Dedifferentiated amniotic fluid mesenchymal stem cell (primary cell): ENCODE data around the gene RBM43.
"Not testable (repeated sequence)": the region's sequence is repeated elsewhere in the genome, so short reads cannot be mapped to it uniquely, and the experiment has no call there.

Source experiments
- DNase-seq: peaks from one replicate; pipeline ENCODE4 v3.0.0-alpha.2; 2016; ENCODE audit errors: extremely low spot score

The RBM43 gene

DNA sequence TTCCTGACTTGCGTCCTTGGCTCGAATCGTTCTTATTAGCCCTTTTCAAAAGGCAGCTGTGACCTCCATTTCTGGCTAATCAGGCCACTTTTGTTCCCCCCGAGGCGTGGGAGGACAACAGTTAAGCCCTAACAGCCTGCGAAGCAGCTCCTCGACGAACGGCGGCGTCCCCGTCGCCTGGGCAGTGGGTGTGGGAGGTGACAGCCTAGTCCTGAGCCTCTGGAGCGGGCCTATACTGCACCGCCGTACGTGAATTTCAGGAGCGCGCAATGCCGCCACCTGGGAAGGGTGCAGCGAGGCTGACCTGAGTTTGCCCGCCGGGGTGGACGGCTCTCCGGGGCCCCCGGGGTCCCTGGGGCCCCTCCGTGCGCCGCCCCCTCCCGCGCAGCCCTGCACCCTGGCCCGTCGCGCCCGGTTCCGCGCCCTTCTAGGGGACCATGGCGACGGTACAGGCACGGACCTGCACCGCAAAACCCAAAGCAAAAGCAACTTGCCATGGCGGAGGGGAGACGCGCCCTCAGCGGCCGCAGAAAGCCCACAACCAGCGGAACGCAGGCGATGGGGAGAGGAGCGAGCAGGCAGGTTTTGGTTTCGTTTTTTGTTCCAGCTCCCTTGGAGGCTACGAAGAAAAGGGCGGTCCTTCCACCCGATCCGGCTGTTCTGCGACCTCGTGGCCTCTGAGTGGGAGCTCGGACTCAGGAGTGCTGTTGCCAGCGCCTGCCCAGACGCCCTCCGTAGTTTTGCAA lies at the start of gene RBM43:
Gene RBM43 (minus strand): TSS at position 633 of the 746 bp plus-strand sequence. CDS start 136 bp downstream, at position 497.
- DNase-seq, result peak; percentile 91

DNA sequence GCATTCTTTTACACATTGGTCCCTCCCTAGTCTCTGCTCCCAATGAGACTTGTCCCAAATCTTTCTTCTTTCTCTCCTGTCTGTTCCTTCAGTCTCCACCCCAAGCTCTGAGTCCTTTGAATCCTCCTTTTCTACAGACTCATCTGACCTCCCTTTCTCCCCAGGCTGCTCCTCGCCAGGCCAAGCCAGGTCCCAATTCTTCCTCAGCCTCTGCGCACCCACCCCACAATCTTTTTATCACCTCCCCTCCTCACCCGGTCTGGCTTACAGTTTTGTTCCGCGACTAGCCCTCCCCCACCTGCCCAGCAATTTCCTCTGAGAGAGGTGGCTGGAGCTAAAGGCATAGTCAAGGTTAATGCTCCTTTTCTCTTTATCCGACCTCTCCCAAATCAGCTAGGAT lies 48.6 kb upstream of the RBM43 start:
- DNase-seq, result not testable (repeated sequence)

DNA sequence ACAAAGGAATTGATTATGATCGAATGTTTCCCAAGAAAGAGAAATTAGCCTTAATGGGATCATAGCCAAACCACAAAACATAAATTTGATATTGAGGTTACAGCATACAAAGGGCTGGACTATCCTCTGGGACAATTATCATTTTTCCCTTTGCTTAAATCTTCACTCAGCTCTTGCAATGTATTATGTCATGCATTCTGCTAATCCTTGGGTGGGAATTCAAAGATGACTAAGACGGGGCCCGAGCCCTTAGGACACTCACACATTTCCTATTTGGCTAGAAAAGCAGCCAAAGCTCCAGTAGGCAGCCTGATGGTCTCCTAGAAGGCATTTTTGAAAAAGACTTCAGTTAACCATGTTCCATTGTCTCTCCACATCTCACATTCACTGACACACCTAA lies 45.0 kb upstream of the RBM43 start:
- DNase-seq, result peak; percentile 85

DNA sequence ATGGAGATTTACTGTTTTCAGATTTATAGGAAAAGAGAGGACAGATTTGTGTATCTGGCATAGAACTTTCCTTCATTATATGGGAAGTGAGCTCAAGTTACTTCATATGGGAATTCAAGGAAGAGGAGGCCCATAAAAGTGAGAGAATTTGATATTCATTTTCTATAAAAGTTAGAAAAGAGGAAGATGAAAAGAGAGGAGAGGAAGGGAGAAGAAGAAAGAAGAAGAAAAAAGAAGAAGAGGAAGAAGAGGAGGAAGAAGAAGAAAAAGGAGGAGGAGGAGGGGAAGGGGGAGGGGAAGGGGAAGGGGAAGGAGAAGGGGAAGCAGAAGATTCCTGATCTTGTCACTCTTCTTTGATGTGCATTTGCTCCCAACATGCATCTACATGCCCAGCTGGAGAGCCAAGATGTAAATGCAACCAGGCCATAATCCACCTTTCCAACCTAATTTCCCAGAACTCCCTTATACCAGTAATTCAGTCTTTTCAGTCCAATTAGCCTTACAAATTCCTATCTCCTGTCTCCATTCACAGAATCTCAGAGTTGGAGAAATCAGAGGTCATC lies 43.5 kb upstream of the RBM43 start:
- no peak for DNase-seq

DNA sequence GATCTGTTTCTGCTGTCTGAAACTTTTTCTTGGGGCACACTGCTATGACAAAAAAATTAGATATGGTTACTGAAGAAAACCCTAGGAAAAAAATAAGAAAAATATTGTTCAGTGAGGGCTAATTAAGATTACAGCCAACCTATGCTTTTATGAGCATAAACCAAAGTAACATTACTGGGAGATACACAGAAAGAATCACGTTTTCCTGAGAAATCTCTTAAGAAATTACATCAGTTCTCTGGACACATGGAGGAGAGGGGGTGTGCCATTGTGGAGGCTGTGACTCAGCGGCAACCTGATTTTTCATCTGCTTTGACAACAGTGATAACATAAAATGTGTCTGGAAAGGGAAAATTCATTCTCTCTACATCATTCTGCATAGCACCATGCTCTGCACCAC lies 41.2 kb upstream of the RBM43 start:
- DNase-seq, result peak; percentile 42

DNA sequence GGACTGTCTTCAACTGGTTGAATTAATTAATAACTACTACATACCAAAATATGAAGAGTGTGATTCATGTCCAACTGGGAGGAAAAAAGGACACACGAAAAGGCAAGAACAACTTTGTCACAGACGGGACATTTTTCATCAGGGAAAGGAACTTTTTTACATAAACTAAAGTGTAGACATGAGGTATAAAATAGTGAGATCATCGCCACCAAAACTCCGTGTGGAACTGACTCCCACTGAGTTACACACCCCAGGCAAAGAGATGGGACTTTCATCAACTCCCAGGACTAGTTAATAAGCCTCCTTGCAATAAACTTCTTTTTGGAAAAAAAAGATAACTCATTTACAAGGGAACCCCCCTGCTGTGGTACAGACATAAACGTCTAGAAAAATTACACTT lies 40.7 kb upstream of the RBM43 start:
- DNase-seq, result no peak

DNA sequence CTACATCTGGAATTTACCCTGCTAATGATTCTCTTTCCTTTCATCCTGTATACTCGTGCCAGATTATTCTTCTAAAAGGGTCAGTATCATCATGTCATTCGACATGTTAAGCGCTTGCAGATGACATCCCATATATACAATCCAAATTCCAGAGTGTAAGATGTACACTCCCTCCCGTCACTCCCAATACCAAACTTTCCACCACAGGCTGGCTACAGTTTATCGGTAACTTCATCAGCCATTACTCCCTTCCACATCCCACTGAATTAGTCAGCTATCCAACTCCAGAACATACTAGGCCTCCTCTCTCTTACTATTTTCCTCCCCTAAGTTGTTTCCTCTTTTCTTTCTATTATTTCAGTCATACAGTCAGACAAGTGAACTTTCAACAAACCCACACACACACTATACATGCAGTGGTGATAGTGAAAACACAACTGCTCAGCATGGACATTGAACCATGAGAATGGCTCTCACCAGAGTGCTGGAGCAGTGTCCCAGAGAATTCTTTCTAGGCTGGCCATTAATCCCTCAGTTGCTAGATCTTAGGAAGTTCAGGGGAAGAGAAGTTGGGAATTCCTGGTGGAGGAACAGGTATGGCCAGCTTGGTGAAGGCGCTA lies 38.4 kb upstream of the RBM43 start:
- no peak for DNase-seq

DNA sequence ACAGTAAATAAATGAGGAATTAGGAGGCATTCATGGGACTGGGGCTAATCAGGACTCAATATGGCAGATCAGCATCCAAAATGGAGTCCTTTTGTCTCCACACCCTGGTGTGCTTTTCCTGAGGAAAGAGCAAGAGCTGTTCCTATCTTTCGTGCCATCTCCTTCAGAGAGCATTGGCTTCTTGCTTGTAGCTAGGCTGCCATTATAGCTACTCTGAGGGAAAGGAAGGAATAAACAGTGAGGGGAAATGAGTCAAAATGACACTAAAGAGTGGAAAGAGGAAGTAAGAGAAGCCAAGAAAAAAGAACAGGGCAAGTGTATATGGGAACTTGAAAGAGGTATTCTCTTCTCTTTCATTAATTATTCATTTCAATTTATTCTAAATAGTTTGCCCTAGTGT lies 36.2 kb upstream of the RBM43 start:
- no peak for DNase-seq

DNA sequence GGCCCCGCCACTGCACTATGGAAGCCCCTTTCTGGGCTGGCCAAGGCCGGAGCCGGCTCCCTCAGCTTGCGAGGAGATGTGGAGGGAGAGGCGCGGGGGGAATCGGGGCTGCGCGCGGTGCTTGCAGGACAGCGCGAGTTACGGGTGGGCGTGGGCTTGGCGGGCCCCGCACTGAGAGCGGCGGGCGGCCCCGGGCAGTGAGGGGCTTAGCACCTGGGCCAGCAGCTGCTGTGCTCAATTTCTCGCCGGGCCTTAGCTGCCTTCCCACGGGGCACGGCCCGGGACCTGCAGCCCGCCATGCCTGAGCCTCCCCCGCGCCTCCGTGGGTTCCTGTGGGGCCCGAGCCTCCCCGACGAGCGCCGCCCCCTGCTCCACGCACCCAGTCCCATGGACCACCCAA lies 34.3 kb upstream of the RBM43 start:
- not testable (repeated sequence) for DNase-seq

DNA sequence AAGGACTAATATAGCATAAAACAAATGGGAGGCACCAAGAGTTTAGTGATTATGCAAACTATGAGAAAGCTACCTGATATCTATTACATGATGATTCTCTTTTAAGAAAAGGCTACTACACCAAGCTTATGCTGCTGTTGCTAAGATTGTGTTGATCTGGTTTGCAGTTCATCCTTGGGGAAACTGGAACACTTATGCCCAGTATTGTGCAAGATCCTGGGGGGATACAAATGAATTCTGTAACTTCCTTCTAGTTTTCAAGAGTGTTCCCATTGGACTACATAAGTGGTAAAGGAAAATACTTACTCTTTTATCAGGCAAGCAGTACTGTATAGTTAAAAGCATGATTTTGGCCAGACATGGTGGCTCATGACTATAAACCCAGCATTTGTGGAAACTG lies 30.9 kb upstream of the RBM43 start:
- no peak for DNase-seq

DNA sequence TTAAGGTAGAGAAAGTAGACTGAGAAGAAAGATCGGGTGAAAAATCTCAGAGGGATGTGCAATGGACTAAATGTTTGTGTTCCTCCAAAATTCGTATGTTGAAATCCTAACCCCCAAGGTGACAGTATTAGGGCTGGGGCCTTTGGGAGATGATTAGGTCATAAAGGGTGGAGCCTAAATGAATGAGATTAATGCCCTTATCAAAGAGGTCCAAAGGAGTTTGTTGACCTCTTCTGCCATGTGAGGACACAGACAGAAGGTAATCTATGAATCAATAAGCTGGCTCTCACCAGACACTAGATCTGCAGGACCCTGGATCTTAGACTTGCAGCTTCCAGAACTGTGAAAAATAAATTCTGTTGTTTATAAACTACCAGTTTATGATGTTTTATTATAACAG lies 30.5 kb upstream of the RBM43 start:
- DNase-seq, result no peak

DNA sequence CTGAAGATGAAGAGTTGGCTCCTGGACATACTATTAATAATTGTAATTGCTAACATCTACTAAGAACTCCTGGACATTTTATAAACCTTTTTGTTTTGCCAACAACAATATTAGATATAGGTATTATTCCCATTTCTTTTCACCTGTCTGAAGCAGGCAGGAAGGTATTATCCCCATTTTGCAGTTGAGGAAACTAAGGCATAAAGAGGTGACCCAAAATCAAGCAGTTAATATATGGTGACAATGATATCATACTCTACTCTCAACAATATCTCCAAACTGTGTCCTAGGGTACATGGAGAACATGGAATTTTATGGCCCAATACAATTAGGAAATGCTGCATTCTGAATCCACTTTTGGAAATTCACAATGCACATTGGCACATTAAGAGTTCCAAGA lies 29.6 kb upstream of the RBM43 start:
- no peak for DNase-seq

DNA sequence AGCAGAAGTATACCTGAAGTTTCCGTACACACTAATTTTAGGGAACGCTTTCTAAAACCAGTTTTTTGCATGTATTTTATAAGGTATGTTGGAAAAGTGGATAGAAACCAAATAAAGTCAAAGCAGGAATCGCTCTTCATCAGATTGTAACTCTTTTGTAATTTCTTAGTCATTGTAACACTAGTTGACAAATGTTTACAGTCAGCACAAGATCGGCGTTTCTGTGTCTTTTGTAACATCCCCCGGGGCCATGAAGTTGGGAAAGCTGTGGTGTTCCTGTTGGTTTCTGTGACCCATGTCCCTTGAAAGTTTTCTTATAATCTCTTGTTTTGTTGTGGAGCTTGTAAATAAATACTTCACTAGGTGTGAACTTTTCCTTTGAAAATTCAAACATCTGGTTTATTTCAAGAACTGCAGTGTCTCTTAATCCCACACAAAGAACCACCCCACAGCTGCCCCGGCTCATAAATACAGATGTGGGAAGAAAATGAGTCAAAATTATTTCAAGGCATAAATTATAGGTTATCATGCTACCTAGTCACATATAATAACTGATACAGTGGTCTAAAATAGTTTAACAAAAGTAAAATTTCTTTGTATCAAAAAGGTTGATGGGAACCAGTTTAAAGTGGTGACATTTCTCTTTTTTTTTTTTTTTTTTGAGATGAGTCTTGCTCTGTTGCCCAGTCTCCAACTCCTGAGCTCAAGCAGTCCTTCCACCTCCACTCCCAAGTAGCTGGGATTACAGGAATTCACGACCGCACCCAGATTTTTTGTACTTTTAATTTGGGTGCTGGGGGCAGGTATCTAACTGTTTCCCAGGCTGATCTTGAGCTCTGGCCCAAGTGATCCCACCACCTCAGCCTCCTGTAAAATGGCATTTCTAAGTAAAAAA lies 28.6 kb upstream of the RBM43 start:
- peak; percentile 61 for DNase-seq

DNA sequence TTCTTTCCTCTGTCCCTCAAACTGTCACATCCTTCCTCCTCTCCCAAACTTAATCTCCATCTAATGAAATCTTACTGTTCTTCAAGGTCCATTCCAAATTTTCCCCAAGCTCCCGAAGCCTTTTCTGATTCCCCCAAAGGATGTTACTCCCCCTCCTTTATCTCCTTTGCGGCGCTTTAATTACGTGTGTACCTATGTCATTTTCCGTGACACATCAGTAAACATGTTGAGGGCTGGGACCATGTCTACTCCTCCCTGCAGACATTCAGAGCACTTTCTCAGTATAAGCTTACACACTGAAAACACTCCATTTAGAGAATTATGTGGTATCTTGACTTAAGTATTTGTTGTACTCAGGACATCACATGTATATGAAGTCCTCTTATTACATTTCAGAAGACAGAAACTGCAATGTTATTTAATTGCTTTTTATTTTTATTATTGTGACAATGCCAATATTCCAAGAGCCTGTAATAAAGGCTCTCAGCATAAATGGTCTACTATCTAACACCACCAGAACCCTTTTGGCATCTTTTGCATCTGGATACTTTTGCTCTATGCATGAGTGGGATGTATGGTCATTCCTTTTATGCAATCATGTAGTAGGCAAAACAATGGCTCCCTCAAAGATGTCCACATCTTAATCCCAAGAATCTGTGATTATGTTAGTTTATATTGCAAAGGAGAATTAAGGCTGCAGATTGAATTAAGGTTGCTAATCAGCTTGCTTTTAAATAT lies 26.0 kb upstream of the RBM43 start:
- no peak for DNase-seq

DNA sequence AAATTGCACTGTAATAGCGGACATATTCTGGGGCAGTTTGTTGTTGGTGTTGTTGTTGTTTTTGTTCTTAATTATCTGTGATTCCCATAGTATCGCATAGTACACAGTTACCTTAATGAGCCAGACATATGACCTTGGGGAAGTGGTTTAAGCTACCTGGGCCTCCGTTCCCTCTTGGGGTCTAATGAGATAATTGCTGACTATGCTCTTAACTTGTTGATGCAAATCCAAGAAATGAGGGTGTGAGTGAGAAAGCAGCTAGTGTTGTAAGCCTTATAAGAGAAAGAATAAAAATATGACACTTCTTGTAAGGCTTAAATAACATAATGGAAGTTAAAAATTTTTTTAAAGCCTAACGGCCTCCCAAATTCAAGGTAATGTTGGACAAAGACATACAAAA lies 20.7 kb upstream of the RBM43 start:
- DNase-seq, result no peak

DNA sequence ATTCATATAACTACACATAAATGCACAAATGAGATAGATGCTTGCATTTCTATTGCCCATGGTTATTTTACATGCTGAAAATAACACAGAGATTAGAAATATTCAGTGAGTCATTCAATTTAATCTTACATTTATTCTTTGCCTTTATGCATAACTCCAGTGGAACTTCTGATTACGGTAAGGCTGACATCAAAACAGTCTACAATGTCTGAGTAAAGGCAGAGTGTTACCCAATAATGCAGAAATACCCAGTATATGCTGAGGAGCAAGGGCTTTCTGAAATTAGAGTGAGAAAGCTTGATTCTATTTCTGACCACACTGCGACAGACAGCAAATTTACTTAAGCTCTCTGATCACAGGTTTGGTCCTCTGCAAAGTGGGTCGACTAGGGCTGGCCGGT lies 18.6 kb upstream of the RBM43 start:
- peak; percentile 43 for DNase-seq

DNA sequence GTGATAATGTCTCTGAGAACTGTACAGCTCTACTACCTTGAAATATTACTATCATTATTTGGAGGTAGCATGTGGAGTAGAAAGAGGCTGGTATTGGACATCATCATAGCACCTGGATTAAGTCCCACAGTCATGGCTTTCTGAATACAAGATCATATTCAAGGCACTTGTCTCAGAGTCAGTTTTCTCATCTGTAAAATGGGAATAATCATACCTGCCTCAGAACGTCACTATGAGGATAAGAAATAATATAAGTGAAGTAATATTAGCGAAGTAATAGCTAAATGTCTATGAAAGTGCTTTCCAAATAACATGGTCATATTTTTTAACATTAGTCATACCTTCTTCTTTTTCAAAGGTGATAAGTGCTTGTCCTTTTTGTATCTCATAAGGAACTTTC lies 16.8 kb upstream of the RBM43 start:
- no peak for DNase-seq

DNA sequence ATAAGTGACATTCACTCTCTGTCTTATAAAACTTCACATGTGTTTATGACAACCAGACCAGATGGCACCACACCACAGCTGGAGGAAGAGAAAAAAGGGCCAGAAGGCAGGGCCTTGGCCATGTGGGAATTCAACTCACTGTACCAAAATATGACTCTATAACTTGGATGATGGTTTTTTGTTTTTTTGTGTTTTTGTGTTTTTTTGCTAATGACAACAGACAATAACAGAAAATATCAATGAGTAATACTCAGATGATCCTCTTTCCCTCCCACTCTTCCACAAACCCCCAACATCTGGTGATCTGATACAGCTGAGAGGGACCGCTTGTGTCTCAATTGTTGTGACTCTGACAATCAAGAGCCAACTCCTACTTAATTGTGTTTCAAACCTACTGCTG lies 15.4 kb upstream of the RBM43 start:
- no peak for DNase-seq

DNA sequence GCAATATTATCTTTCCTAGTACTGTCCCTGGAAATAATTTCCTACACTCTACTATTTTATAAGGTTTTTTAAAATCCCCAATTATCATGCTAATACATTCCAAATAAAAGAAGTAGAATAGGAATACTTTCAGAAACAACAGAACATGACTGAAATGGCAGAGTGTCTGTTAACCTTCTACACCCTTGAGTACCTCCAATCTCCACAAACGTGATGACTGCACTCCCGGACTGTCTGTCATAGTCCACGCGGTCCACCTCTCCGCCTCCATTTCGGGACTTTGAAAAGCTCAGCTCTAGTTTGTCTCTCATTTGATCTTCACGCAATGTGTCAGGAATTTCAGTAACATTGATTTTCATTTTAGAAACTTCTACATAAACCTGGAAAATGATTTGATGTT lies 13.6 kb upstream of the RBM43 start:
- DNase-seq, result no peak

DNA sequence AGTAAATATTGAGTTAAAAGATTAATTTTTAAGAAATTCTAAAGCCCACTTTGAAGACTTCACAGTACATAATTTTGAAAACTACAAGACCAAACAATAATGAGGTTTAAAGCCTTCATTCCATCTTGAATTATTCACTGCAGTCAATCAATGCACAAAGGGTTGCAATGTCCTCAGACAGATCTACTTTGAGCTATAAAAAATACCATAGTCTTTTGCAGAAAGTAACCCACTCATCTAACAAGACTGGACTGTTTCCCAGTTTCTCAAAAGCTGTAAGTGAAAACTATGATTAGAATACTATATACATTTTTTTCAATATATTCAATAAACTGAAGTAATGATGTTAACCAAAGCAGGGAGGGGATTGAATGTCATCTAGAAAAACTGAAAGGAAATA lies 10.2 kb upstream of the RBM43 start:
- DNase-seq, result no peak

DNA sequence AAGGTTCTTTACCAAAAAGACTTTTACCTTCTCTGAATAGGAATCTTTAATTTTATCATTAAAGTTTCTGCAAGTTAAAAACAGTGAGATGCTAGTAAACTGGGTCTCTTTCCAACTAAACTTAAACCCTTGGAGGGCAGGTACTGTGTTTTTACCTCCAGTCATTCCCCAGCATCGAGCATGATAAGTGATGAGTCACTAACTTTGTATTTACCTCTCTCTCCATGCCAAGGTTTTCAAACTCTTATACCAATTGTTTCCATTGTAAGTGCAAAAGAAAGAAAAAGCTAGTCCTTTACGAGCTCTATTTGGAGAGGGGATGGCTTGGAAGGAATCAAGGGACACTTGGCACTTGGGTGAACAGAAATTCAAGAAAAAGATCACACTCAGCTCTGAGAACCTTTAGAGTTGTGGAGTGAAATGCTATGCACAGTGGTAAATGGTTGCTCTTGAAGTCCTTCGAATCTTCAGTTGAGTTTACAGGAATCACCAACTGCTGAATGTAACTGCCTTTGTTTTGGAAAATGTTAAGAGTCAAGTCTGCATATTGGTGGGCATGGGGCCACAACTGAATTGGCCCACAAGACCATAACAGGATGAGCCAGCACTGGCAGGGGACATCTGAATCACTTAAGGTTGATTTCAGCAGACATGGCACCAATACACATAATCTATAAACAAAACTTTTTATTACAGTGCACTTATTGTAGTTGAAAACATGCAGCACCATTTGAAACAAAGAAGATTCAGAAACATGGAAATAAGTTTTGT lies 8.3 kb upstream of the RBM43 start:
- no peak for DNase-seq
